GM12891 (cell line): Measurements from ENCODE around the gene NCK1.

Experiments
- POLR2A ChIP-seq: IDR thresholded peaks from 2 replicates; pipeline ENCODE4 v1.6.1; 2011; ENCODE audit warnings: low read depth, low read length, control low read depth
- POLR2AphosphoS5 ChIP-seq: IDR thresholded peaks from 2 replicates; pipeline ENCODE4 v1.6.1; 2011; ENCODE audit warnings: low read depth, low read length, control low read depth
- POU2F2 ChIP-seq: IDR thresholded peaks from 2 replicates; pipeline ENCODE4 v1.6.1; 2011; ENCODE audit warnings: low read depth, mild to moderate bottlenecking, control low read depth, low read length, moderate library complexity
- SPI1 ChIP-seq: IDR thresholded peaks from 2 replicates; pipeline ENCODE4 v1.6.1; 2011; ENCODE audit warnings: low read depth, low read length, control low read depth
- TAF1 ChIP-seq: IDR thresholded peaks from 2 replicates; pipeline ENCODE4 v1.6.1; 2011; ENCODE audit warnings: low read depth, low read length, control low read depth

- TF ChIP-seq POLR2A (no peak), SPI1 (no peak), TAF1 (no peak), POLR2AphosphoS5 (no peak), POU2F2 (no peak)
Observed at GRCh38 chr3:136954980-136955780, 93.2 kb downstream of the NCK1 start.
